HG03196 (cell line): Measurements from ENCODE around the gene CASP12.

Experiments
- ATAC-seq: cut with Tn5 transposase; IDR thresholded peaks from one replicate; pipeline ENCODE4 v1.9.1; 2021; ENCODE audit not compliant: unreplicated experiment

CASP12 gene

GRCh38 chr11:104892723-104893511 is 5.3 kb downstream of the CASP12 start:
- no peak for ATAC-seq

GRCh38 chr11:104891135-104891534 is 7.1 kb downstream of the CASP12 start:
- no peak for ATAC-seq

- no peak for ATAC-seq
These were observed 14.9 kb downstream of the CASP12 start for GRCh38 chr11:104883342-104883741.

- ATAC-seq, result peak; percentile 71
These were observed 17.0 kb downstream of the CASP12 start for GRCh38 chr11:104881117-104881794.

- ATAC-seq, result no peak
These were observed 18.6 kb downstream of the CASP12 start for GRCh38 chr11:104879514-104880190.

- peak; percentile 58 for ATAC-seq
These were observed 21.3 kb downstream of the CASP12 start for GRCh38 chr11:104876861-104877431.

- ATAC-seq, result no peak
These were observed 21.9 kb downstream of the CASP12 start for GRCh38 chr11:104876324-104876723.

- ATAC-seq, result no peak
These were observed 25.0 kb downstream of the CASP12 start for GRCh38 chr11:104873252-104873651.

- ATAC-seq, result no peak
These were observed 25.9 kb downstream of the CASP12 start for GRCh38 chr11:104872393-104872792.

GRCh38 chr11:104870910-104871309 is 27.4 kb downstream of the CASP12 start:
- ATAC-seq, result no peak

- ATAC-seq, result no peak
These were observed 31.4 kb downstream of the CASP12 start for GRCh38 chr11:104866815-104867214.

- no peak for ATAC-seq
These were observed 39.1 kb downstream of the CASP12 start for GRCh38 chr11:104858882-104859775.

GRCh38 chr11:104856607-104857006 is 41.7 kb downstream of the CASP12 start:
- ATAC-seq, result no peak

GRCh38 chr11:104855965-104856364 is 42.3 kb downstream of the CASP12 start:
- no peak for ATAC-seq

- ATAC-seq, result no peak
These were observed 45.0 kb downstream of the CASP12 start for GRCh38 chr11:104853276-104853675.

- no peak for ATAC-seq
These were observed 45.4 kb downstream of the CASP12 start for GRCh38 chr11:104852811-104853210.

GRCh38 chr11:104846216-104846615 is 52.0 kb downstream of the CASP12 start:
- no peak for ATAC-seq

- ATAC-seq, result no peak
These were observed 53.8 kb downstream of the CASP12 start for GRCh38 chr11:104844451-104844850.

GRCh38 chr11:104843150-104843836 is 55.0 kb downstream of the CASP12 start:
- ATAC-seq, result no peak

- no peak for ATAC-seq
These were observed 56.2 kb downstream of the CASP12 start for GRCh38 chr11:104841973-104842525.
